Parathyroid adenoma (tissue), 2 donors: ENCODE data around the gene TTC24.

Experiments used
- H2AFZ ChIP-seq: fragments of 300-600 bp; sonication (generic); one replicate; pipeline ENCODE4 v1.7.0; 2017; ENCODE audit warnings: antibody characterized with exemption, mild to moderate bottlenecking
- H3K27ac ChIP-seq: fragments of 300-600 bp; sonication (generic); one replicate; pipeline ENCODE4 v1.7.0; 2017
- H3K27me3 ChIP-seq: fragments of 300-600 bp; sonication (generic); one replicate; pipeline ENCODE4 v1.7.0; 2017; ENCODE audit warnings: low read length; ENCODE audit not compliant: control insufficient read depth, insufficient read depth
- H3K36me3 ChIP-seq: fragments of 300-600 bp; sonication (generic); one replicate; pipeline ENCODE4 v1.7.0; 2017; ENCODE audit warnings: low read length; ENCODE audit not compliant: control insufficient read depth, insufficient read depth
- H3K4me1 ChIP-seq: fragments of 300-600 bp; sonication (generic); one replicate; pipeline ENCODE4 v1.7.0; 2017; ENCODE audit warnings: control low read depth
- H3K4me2 ChIP-seq: fragments of 300-600 bp; sonication (generic); one replicate; pipeline ENCODE4 v1.7.0; 2017; ENCODE audit warnings: low read length
- H3K4me3 ChIP-seq: fragments of 300-600 bp; sonication (generic); one replicate; pipeline ENCODE4 v1.7.0; 2017; ENCODE audit warnings: low read depth, low read length
- H3K79me2 ChIP-seq: fragments of 300-600 bp; sonication (generic); one replicate; pipeline ENCODE4 v1.7.0; 2017; ENCODE audit warnings: control low read depth
- H3K9ac ChIP-seq: fragments of 300-600 bp; sonication (generic); one replicate; pipeline ENCODE4 v1.7.0; 2017; ENCODE audit warnings: mild to moderate bottlenecking
- H3K9me3 ChIP-seq: fragments of 300-600 bp; sonication (generic); one replicate; pipeline ENCODE4 v1.7.0; 2017; ENCODE audit warnings: low read length; ENCODE audit not compliant: control insufficient read depth
- CTCF ChIP-seq: fragments of 300-600 bp; sonication (generic); IDR thresholded peaks from one replicate; pipeline ENCODE4 v1.7.0; 2017; ENCODE audit warnings: antibody characterized with exemption, mild to moderate bottlenecking
- donor health status: primary hyperparathyroidism.

The TTC24 gene

DNA sequence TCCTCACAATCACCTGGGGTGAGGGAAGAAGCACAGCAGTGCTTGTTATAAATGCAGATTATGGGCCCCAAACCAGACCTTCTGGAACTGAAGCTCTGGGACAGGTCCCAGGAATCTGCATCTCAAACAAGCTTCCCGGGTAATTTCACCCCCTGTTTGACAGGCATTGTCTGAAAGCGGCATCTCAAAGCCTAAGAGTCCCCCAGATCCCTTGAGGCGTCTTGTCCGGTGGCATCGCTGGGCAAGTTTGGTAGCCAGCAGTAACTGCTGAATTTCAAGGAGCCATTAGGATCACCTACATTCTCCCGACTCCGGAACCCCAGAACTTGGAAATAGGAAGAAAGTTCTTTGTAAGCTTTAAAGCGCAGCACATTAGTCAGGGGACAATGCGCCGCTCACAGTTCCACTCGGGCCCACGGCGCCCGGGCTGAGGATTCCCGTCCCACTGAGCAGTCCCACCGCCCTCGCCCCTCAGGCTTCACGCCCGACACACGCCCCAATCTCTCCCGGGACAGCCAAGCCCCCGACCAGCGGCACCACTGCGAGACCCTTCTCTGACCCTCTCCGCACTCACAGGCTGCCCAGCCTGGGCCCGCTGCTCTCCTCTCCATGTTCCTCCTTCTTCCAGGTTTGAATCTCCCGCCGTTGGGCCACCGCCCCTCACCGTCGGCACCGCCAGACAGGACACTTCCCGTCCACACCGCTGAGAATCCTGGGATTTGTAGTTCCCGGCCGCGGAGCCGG is 7.4 kb upstream of the TTC24 start, which contains the start of gene IQGAP3:
IQGAP3 (minus strand) TSS at position 647 of the 744 bp plus-strand sequence; CDS start at position 611, 36 bp downstream.
- H3K9me3 ChIP-seq, result no peaks in the 10 kb centered on the region
- peak within 1 kb of the TSS; percentile 49 for H3K4me2 ChIP-seq
- H2AFZ ChIP-seq, result peak within 1 kb of the TSS; percentile 57
- H3K36me3 ChIP-seq, result no peaks in the 10 kb centered on the region
- no peak within 1 kb of the TSS for H3K9ac ChIP-seq
- no peaks in the 10 kb centered on the region for H3K27me3 ChIP-seq
- no peak for TF ChIP-seq CTCF
- no peaks in the 10 kb centered on the region for H3K4me1 ChIP-seq
- peak within 1 kb of the TSS; percentile 6 for H3K4me3 ChIP-seq
- no peak within 1 kb of the TSS for H3K27ac ChIP-seq
- H3K79me2 ChIP-seq, result no peaks in the 10 kb centered on the region

- Histone ChIP-seq H3K4me1 (no peaks in the 10 kb centered on the region), H3K4me2 (peak overlapping the region; percentile 49), H3K4me3 (peak overlapping the region; percentile 6), H3K9ac (no peak overlapping the region), H3K27ac (no peak overlapping the region), H3K9me3 (no peaks in the 10 kb centered on the region), H3K27me3 (no peaks in the 10 kb centered on the region), H2AFZ (peak overlapping the region; percentile 57), H3K79me2 (no peaks in the 10 kb centered on the region), H3K36me3 (no peaks in the 10 kb centered on the region)
- TF ChIP-seq CTCF, result no peak
Observed at GRCh38 chr1:156572663-156573018, 6.9 kb upstream of the TTC24 start.

DNA sequence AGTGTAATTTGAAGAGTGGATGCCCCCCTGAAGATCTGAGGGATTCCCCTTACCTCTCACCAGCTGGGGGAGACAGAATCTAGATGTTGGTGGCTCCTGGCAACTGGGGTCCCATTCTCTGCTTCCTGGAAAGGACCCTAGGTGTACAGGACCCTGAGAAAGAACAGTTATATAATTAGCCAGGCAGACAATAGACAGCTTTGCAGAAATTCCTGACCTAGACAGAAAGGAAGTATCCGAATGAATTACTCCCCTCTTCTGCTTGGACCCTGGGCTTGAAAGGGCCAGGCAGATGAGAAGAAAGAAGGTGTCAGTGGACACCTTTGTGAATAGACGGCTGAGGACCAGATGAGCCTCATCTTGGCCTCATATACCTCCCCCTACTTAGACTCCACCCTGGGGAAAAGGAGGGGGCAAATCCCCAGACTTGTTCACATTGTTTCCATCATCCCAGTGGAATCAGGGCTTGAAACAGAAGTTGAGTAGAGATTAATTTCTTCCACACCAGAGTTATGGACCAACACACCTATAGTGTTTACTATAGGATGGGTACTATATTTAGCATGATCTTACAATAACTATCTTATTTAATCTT is 5.4 kb upstream of the TTC24 start:
- Histone ChIP-seq H3K9me3 (no peaks in the 10 kb centered on the region), H3K4me1 (no peaks in the 10 kb centered on the region), H3K36me3 (no peaks in the 10 kb centered on the region), H3K27ac (no peak overlapping the region), H3K9ac (no peak overlapping the region), H3K27me3 (no peaks in the 10 kb centered on the region), H3K4me3 (no peak overlapping the region), H3K79me2 (no peaks in the 10 kb centered on the region), H2AFZ (no peak overlapping the region), H3K4me2 (no peak overlapping the region)
- TF ChIP-seq CTCF, result no peak

DNA sequence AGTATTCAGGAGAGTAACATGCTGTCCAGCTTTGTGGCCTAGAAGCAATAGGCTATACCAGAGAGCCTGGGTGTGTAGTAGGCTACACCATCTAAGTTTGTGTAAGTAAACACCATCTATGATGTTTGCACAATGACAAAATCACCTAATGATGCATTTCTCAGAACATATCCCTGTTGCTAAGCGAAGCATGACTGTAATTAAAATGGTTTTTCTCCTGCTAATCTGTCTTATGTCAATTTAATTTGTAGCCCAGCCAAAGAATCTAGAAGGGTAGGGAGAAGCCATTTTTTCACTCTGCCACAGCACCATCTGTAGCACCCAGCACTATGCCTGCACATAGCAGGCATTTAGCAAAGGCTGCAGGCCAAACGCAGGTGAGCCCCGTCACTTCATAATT is 2.0 kb upstream of the TTC24 start:
- peak overlapping the region; percentile 3 for H2AFZ ChIP-seq
- H3K27ac ChIP-seq, result no peak overlapping the region
- no peaks in the 10 kb centered on the region for H3K27me3 ChIP-seq
- no peaks in the 10 kb centered on the region for H3K4me1 ChIP-seq
- TF ChIP-seq CTCF, result no peak
- H3K4me2 ChIP-seq, result no peak overlapping the region
- no peaks in the 10 kb centered on the region for H3K9me3 ChIP-seq
- no peaks in the 10 kb centered on the region for H3K79me2 ChIP-seq
- no peak overlapping the region for H3K9ac ChIP-seq
- no peak overlapping the region for H3K4me3 ChIP-seq
- H3K36me3 ChIP-seq, result no peaks in the 10 kb centered on the region
